Glomerular visceral epithelial cell (primary cell): ENCODE results near the gene KLHL7.
A peak's percentile ranks its signal among the peaks of the same experiment; 100 is the strongest.
"Not testable (repeated sequence)": the region's sequence is repeated elsewhere in the genome, so short reads cannot be mapped to it uniquely, and the experiment has no call there.

Experiments used
- DNase-seq: peaks from one replicate; pipeline ENCODE4 v3.0.0-alpha.2; 2016; ENCODE audit errors: extremely low spot score

The KLHL7 gene

DNA sequence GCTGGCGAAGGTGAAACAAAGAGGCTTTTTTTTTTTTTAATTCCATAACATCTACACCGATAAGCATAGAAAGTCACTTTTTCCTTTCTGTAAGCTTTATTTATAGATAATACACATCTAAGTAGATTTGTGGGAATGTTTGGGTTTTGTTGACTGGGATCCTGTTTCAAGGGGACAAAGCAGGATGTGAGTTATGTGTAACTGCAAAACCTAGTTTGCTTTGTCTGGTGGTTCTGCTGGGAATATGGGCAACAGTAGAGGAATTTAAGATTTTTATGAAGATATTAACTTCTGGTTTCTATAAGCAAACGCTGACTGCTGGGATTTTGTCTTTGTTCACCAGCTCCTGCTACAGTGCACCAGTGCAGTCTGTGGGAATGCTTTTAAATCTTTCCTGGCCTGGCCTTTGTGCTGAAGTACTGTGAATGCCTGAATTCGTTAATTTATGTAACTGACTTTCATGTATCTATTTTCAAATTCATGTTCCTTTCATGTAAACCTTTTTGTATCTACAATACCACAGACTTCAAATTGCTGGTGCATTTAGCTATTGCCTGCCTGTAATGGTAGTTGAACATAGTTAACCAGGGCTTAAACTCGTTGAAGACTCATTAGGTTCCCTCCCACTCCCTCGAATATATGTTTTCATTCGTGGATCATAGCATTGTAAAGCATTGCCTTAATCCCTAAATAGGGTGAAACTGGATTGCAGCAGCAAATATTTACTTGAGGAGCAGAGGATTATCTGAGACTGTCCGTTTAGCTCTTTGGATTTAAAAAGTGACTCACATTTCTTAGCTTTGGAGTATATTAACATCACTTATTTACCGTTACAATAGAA lies 1.5 kb downstream of the KLHL7 start:
- peak; percentile 2 for DNase-seq

DNA sequence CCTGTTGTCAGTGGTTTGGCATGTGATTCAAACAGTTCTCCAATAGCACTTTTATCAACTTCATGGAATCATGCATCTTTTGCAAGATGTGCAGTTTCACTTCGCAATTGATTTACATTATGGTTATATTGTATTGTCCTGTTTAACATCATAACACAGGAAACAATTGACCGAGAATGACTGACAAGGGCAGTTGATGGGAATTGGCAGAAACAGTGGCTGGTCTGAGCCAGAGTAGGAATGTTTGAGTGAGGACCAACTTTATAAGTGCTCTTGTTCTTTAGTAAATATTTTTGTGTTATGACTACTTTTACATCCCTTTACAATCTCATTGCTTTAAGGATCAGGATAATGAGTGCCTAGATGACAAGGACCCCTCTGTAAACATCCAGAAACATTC lies 2.2 kb downstream of the KLHL7 start:
- DNase-seq: no peak

DNA sequence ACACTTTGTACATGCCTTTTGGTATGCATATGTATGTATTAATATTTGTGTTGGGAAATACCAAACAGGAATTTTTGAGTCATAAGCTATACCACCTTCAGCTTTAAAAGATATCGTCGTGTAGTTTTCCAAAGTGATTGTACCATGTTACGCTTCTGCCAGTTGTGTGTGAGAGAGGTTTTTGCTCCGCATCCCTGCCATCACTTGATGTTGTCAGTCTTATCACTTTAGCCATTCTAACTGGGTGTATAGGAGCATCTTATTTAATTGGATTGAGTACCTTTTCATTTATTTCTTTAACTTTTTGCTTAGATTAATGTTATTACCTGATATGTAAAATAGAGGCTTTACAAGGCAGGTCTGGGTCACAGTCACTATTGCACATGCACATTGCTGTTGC lies 3.4 kb downstream of the KLHL7 start:
- no peak for DNase-seq

GRCh38 chr7:23109470-23109869 lies 3.9 kb downstream of the KLHL7 start:
- DNase-seq: no peak

DNA sequence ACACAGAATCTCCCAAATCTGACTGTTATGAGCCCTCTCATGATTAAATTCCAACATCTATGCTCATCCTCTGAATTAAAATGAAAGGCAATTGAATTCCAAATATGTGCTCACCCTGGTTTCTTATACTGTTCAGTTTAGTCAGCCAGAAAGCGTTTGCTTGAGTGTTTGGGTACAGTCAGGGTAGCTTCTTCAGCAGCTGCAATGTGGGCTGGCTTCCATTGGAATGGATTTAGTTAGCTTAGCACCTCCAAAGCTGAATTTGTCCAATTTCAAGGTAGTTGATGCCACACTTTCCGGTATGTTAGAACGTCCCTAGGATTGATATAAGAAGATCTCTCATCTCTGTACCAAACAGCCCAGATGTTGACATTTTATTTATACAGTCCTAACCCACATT lies 9.3 kb downstream of the KLHL7 start:
- no peak for DNase-seq

DNA sequence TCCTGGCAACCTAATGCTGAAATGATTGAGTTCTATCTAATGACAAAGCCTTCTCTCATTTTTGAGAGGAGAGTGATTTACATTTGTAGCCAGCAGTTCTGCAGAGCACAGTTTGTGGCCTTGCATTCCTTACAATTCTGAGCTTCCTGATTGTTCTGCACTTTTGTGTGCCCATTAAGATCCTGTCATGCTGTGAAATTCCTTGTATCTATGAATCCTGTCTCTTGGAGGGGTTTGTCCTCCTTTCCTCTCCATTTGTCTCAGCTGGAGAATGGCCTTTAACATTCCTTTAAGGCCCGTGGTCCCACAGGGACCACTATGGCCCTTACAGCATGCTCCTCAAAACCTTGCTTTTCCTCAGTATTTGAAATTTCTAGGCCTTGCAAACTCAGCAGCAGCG lies 10.4 kb downstream of the KLHL7 start:
- DNase-seq: no peak

- no peak for DNase-seq
Observed at GRCh38 chr7:23117841-23118240, 12.3 kb downstream of the KLHL7 start.

- no peak for DNase-seq
Observed at GRCh38 chr7:23120106-23120505, 14.5 kb downstream of the KLHL7 start.

- DNase-seq: no peak
Observed at GRCh38 chr7:23121165-23121564, 15.6 kb downstream of the KLHL7 start.

DNA sequence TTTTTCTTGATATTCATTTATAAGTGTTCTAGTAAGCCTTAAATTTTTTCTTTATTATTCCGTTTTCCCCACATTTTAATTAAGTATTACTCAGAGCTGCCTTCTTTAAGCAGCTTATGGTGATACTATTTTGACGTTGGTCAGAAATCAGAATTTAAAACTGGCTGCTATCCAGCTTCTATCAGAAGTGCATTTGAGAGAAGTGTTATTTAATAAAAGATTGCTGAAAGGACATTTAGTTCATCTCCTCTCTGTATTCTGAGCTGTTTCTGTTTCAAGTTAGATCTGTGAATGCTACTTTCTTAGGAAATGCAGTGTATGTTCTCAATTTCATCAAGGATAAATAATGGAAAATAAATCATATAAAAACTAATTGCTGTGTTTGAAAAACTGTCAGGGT lies 17.4 kb downstream of the KLHL7 start:
- DNase-seq: no peak

DNA sequence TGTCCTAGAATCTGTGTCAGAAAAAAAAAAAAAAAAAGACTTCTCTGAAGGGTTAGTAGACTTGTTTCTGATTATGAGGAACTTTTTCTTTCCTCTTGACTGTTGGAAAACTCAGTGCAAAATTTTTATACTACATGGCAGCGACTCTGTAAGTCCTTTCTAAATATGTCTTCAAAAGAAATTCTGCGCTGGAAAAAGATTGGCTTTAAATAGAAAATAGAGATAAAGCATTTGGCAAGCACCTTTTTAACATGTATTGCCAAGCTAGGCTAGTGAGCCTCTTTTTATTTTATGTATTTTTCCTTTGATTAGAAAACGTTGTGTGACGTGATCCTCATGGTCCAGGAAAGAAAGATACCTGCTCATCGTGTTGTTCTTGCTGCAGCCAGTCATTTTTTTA lies 17.9 kb downstream of the KLHL7 start:
- no peak for DNase-seq

GRCh38 chr7:23129036-23129435 lies 23.5 kb downstream of the KLHL7 start:
- no peak for DNase-seq

DNA sequence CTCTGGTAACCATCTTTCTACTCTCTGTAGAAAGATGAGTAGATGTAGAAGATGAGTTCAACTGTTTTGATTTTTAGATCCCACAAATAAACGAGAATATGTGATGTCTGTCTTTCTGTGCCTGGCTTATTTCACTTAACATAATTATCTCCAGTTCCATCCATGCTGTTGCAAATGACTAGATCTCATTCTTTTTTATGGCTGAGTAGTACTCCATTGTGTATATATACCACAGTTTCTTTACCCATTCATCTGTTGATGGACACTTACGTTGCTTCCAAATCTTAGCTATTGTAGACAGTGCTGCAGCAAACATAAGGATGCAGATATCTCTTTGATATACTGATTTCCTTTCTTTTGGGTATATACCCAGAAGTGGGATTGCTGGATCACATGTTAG lies 26.2 kb downstream of the KLHL7 start:
- DNase-seq: not testable (repeated sequence)

DNA sequence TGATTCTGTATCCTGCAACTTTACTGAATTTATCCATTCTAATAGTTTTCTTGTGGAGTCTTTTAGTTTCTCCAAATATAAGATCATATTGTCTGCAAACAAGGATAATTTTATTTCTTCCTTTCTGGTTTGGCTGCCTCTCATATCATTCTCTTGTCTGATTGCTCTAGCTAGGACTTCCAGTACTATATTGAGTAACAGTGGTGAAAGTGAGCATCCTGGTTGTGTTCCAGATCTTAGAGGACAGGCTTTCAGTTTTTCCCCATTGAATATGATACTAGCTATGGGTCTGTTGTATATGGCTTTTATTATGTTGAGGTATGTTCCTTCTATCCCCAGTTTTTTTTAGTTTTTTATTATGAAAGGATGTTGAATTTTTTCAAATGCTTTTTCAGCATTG lies 28.2 kb downstream of the KLHL7 start:
- no peak for DNase-seq

DNA sequence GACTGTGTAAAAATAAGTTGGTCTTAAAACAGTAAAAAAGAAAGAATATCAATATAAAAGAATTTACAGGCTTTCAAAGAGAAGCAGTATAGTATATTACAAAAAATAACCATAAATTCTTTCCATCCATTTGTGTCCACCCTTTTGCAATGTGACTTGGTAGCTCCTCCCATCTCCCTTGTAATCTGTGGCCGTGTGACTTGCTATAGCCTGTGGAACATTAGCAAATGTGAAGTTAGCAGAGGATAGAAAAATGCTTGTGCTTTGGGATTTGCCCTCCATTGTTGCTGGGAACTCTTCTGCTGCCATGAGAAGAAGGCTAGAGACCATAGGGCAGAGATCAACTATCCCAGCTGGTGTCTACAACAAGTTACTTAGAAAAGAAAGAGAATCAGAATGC lies 30.2 kb downstream of the KLHL7 start:
- DNase-seq: no peak

DNA sequence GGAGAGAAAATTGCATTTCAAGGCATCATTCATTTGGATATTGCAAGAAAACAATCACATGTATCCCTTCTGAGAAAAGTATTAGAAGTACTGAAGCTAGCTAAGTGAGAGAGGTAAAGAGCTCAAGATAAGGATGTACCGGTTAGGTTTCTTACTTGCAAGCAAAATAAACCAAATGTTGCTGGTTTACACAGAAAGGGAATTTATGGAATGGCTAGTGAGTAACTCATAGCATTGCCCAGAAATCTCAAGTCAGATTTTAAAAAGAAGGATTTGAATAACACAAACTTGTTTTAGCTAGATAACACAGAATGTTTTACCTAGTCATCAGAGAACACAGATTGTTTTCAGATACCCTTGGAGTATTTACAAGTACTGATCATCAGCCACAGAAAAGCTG lies 30.6 kb downstream of the KLHL7 start:
- no peak for DNase-seq

DNA sequence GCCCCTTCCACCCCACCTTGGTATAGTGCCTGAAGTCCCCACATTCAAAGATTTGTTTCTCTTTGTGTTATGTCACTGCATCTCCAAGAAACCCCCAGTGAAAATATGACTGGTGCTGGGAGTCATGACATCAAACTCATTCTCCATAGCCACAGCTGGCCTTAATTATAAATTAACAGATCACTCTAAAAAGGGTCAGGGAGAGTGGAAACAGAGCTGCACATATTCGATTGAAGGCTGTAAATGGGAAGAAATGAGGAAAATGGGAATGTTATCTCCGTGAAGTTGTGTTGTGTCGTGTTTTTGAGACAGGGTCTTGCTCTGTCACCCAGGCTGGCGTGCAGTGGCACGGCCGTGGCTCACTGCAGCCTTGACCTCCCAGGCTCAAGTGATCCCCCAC lies 52.1 kb downstream of the KLHL7 start:
- no peak for DNase-seq

DNA sequence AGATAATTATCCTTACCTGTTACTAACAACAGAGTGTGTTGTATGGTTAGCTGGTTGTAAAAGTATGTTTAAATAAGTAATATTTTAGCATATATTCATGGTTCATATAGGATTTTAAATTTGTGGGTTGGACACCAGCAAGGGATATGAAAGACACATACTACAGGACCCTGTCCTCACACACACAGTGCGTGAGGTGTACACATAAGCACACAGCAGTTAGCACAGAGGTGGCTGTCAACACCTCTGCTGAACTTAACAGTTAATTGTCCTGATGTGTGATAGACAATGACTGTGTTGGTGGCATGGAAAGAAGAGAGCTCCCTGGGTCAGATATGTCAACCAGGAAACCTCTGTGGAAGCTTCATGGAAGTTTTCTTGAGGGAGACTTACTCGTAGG lies 53.0 kb downstream of the KLHL7 start:
- DNase-seq: no peak

DNA sequence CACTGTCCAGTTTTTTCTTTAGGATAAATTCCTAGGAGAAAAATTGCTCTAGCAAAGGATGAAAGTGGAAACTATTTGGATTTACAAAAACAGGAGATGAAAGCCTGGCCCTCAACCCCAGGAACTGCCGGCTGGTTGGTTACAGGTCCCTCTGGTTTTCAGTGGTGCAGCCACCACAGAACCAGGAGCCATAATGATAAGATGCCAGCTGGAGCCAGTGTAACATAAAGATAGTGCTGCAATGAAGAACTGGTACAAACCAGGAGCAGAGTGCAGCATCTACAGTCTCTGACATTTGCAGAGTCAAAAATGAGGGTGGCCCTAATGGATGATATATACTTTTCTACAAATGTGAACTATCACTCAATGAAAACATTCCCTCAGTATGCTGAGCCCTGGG lies 55.9 kb downstream of the KLHL7 start:
- DNase-seq: no peak

DNA sequence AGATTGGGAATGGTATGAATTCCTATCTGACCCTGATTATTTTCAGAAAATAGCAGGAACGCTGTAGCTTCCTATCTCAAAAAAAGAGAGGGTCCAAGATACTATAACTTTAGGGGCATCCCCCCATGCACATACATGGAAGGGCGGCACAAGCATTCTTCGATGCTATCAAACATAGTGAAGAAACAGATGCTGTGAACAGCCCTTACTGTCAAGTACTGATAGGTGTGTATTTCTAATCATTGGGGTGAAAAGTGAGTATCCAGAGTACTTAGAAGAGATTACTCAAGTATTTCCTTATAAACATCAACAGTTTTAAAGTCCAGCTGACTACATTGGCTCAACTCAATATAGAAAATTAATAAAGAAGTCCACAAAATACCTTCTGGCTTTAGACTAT lies 59.3 kb downstream of the KLHL7 start:
- no peak for DNase-seq

GRCh38 chr7:23165316-23165715 lies 59.7 kb downstream of the KLHL7 start:
- no peak for DNase-seq

DNA sequence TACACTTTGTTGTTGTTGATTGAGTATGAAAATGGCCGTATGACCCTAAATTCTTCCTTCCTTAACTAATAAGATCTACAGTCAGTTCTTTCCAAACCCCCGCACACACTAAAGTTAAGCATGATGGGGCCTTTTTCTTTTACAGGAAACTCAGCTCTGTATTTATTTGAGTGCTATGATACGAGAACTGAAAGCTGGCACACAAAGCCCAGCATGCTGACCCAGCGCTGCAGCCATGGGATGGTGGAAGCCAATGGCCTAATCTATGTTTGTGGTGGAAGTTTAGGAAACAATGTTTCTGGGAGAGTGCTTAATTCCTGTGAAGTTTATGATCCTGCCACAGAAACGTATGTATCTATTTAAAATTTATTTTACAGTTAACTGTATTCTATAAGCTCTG lies 62.1 kb downstream of the KLHL7 start:
- DNase-seq: no peak

DNA sequence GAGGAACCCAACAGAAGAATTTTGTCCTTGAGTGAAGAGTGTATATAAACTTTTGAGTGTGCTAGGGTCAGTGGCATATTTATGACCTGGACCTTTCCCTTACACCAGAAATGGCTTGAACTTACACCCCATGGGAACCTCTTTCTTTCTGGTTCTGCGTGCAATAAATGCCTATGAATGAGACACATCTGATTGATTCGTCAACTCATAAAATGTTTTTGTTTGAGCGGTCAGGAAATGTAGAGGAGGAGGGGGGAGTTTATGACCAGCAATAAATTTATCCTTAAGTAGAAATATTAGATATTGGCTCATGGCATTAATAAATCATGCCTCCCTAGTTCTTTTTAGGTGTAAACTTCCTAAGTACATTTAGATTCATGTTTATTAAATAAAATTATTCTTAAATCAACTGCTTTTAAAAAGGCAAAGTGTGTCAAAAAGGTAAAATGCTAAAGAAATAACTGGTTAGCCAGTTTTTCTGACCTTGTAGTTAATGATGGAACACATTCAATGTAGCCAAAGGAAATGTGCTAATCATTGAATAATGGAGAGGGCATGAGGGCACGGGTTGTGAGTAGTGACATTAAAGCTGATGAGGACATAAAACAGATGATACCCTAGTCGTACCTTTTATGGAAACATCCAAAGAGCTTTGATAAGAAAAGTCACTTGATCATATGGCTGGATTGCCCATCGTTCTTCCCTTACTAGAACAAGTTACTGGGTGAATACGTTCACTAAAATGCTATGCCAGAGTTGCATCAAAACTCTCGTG lies 62.7 kb downstream of the KLHL7 start:
- no peak for DNase-seq
